Measurements from ENCODE around the gene SEPTIN2. TPM values are rescaled to one million over a fixed set of nuclear protein-coding genes. Genes with fewer than 3 reads are reported as not detected.
"Not testable (repeated sequence)": the region's sequence is repeated elsewhere in the genome, so short reads cannot be mapped to it uniquely, and the experiment has no call there.

SEPTIN2 gene
- total RNA-seq, 1 donor: 218 TPM

- Histone ChIP-seq H3K27me3 (ENCODE audit: insufficient read depth, low read length) (no peaks in the 10 kb centered on the region), H3K4me3 (ENCODE audit: low read length) (no peak overlapping the region), H3K9me3 (ENCODE audit: low read depth, low read length) (no peaks in the 10 kb centered on the region), H3K4me1 (ENCODE audit: insufficient read depth, low read length) (peaks cover 6% of the 10 kb centered on the region)
Observed at GRCh38 chr2:241366678-241367077, 51.0 kb downstream of the SEPTIN2 start.

- Histone ChIP-seq H3K4me1 (ENCODE audit: insufficient read depth, low read length) (peaks cover 6% of the 10 kb centered on the region), H3K9me3 (ENCODE audit: low read depth, low read length) (no peaks in the 10 kb centered on the region)
Observed at GRCh38 chr2:241368643-241369042, 52.9 kb downstream of the SEPTIN2 start.

DNA sequence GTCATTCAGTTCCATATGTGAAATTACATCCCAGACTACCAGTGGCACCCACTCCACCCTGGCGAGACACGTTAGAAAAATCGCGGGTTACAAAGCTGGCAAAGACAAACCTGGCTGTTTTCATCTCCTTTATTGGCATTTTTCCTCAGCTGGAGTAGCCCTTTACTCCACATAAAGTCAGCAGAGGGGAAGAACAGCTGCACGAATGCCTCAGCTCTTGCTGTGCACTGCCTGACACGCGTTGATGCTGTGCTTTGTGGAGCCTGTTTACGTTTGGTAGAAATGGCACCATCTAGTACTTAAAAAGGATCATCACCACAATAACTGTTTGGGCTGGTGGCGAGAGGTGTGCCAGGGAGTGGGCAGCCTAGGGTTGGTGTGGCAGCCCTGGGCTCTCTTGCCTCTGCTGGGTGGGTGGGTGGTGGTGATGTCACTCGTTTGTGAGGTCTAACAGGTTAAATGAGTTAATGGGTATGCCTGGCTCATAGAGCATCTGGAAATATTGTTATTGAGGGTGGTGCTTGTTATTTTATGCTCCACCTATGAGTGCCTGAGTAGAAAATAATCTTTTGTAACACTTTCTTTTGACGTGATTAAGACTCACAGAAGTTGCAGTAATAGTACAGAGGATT lies 56.8 kb downstream of the SEPTIN2 start:
- H3K4me1 ChIP-seq (ENCODE audit: insufficient read depth, low read length): peaks cover 12% of the 10 kb centered on the region
- H3K9me3 ChIP-seq (ENCODE audit: low read depth, low read length): no peaks in the 10 kb centered on the region
- H3K4me3 ChIP-seq (ENCODE audit: low read length): no peak overlapping the region
- H3K27me3 ChIP-seq (ENCODE audit: insufficient read depth, low read length): no peaks in the 10 kb centered on the region

More at GRCh38 chr2:241368643-241369042, 52.9 kb downstream of the SEPTIN2 start:
- no peaks in the 10 kb centered on the region for H3K27me3 ChIP-seq (ENCODE audit: insufficient read depth, low read length)
- no peak overlapping the region for H3K4me3 ChIP-seq (ENCODE audit: low read length)

- Histone ChIP-seq H3K4me1 (ENCODE audit: insufficient read depth, low read length) (peaks cover 12% of the 10 kb centered on the region), H3K9me3 (ENCODE audit: low read depth, low read length) (no peaks in the 10 kb centered on the region), H3K4me3 (ENCODE audit: low read length) (no peak overlapping the region), H3K27me3 (ENCODE audit: insufficient read depth, low read length) (no peaks in the 10 kb centered on the region)
Observed at GRCh38 chr2:241373446-241373845, 57.7 kb downstream of the SEPTIN2 start.

- not testable (repeated sequence) for H3K27me3 ChIP-seq (ENCODE audit: insufficient read depth, low read length); H3K4me3 ChIP-seq (ENCODE audit: low read length); H3K9me3 ChIP-seq (ENCODE audit: low read depth, low read length)
- H3K4me1 ChIP-seq (ENCODE audit: insufficient read depth, low read length): peaks cover 12% of the 10 kb centered on the region
Observed at GRCh38 chr2:241373906-241374305, 58.2 kb downstream of the SEPTIN2 start.

DNA sequence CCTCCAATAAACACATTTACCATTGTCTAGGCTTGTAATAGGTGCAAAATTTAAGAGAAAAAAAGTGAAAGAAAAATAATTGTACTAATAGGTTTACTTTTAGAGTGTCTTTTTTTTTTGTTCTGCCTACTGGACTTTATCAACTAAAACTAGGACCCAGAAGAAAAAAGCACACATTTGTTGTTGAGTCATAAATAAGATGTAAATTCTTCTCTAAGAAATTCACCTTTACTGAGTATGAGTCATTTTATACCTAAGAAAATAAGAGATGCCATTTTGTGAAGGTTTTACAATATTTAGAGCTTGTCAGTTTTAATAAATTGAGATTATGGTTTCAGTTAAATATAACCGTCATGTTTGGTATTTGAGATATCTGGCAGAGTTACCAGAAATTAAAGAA lies 59.6 kb downstream of the SEPTIN2 start:
- Histone ChIP-seq H3K4me3 (ENCODE audit: low read length) (no peak overlapping the region), H3K9me3 (ENCODE audit: low read depth, low read length) (no peaks in the 10 kb centered on the region), H3K27me3 (ENCODE audit: insufficient read depth, low read length) (no peaks in the 10 kb centered on the region)

GRCh38 chr2:241376808-241377207 lies 61.1 kb downstream of the SEPTIN2 start:
- H3K4me3 ChIP-seq (ENCODE audit: low read length): no peak overlapping the region
- H3K27me3 ChIP-seq (ENCODE audit: insufficient read depth, low read length): no peaks in the 10 kb centered on the region
- peaks cover 12% of the 10 kb centered on the region for H3K4me1 ChIP-seq (ENCODE audit: insufficient read depth, low read length)
- no peaks in the 10 kb centered on the region for H3K9me3 ChIP-seq (ENCODE audit: low read depth, low read length)

More for the DNA sequence above, 59.6 kb downstream of the SEPTIN2 start:
- peaks cover 12% of the 10 kb centered on the region for H3K4me1 ChIP-seq (ENCODE audit: insufficient read depth, low read length)

DNA sequence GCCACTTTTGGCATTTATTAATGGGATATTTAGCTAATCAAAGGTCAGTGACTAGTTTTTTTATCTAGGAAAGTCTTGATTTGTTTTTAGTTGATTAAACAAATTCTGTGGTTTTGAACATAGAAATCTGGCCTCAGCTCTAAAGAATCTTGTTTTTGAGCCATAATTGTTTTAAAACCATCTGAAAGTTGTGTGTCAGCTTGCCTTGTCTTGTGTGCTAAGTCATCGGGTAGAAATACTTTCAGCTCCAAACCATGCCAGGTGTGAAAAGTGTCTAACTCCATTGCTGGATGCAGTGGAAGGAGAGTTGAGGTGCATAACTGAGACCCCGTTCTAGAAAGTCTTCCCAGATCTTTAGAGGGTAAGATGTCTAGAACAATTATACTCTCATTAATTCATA lies 63.1 kb downstream of the SEPTIN2 start:
- Histone ChIP-seq H3K27me3 (ENCODE audit: insufficient read depth, low read length) (no peaks in the 10 kb centered on the region), H3K4me3 (ENCODE audit: low read length) (no peak overlapping the region), H3K4me1 (ENCODE audit: insufficient read depth, low read length) (peaks cover 12% of the 10 kb centered on the region), H3K9me3 (ENCODE audit: low read depth, low read length) (no peaks in the 10 kb centered on the region)

DNA sequence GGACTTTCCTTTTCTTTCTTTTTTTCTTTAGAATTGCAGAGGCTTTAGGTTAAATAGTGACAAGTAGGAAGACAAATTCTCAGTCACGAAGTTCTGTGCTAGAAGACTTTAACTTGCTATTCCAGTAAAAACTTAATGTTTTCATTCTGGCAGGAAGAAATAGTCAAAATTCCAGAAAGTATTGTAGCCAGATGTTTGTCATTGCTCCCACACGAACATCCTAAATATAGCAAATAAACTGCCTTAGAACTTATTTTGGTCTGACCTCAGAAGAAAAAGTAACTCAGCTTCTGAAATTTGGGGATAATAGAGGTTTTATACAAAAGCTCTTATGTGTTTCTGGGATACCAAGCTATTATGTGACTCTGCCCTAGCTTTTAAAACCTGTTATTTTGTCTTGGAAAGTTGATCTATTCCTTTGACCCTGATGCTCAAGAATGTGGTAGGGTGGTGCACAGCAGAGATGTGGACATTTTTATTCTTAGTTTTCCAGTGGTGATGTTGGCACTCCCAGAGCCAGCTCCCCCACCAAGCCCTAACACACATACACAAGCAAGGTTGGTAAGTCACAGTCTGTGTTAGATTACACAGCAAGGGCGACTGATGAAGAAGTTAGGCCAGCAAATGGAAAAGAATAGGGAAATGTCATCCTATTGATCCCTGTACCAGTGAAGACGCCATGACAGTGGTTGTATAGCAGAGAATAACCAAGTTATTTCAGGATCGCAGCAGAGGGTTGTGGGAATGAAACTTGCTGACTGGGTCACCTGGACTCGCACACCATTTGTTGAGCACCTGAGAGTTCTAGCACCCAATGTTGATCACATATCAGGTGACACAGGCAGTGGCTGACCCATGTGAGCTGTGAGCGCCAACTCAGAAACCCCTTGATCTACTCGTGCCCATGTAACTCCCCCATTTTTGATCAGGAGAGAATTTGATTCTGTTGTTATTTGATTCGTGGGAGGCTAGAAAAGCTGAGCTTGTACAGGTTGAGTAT lies 64.1 kb downstream of the SEPTIN2 start:
- H3K4me3 ChIP-seq (ENCODE audit: low read length): no peak overlapping the region
- no peaks in the 10 kb centered on the region for H3K27me3 ChIP-seq (ENCODE audit: insufficient read depth, low read length)
- H3K9me3 ChIP-seq (ENCODE audit: low read depth, low read length): no peaks in the 10 kb centered on the region
- peaks cover 3% of the 10 kb centered on the region for H3K4me1 ChIP-seq (ENCODE audit: insufficient read depth, low read length)

- H3K4me1 ChIP-seq (ENCODE audit: insufficient read depth, low read length): no peaks in the 10 kb centered on the region
Observed at GRCh38 chr2:241381872-241382271, 66.1 kb downstream of the SEPTIN2 start.

DNA sequence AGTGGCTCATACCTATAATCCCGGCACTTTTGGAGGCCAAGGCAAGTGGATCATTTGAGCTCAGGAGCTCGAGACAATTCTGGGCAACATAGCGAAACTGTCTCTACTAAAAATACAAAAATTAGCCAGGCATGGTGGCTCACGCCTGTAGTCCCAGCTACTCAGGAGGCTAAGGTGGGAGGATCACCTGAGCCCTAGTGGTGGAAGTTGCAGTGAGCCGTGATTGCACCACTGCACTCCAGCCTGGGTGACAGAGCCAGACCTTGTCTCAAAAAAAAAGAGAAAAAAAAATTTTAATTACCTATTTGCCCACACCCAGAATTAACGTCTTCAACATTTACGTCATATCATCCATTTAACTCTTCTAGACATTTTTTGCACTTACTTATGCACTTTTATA lies 69.7 kb downstream of the SEPTIN2 start:
- not testable (repeated sequence) for H3K4me1 ChIP-seq (ENCODE audit: insufficient read depth, low read length); H3K4me3 ChIP-seq (ENCODE audit: low read length); H3K27me3 ChIP-seq (ENCODE audit: insufficient read depth, low read length); H3K9me3 ChIP-seq (ENCODE audit: low read depth, low read length)

More at GRCh38 chr2:241381872-241382271, 66.1 kb downstream of the SEPTIN2 start:
- Histone ChIP-seq H3K27me3 (ENCODE audit: insufficient read depth, low read length) (no peaks in the 10 kb centered on the region), H3K4me3 (ENCODE audit: low read length) (no peak overlapping the region), H3K9me3 (ENCODE audit: low read depth, low read length) (no peaks in the 10 kb centered on the region)

DNA sequence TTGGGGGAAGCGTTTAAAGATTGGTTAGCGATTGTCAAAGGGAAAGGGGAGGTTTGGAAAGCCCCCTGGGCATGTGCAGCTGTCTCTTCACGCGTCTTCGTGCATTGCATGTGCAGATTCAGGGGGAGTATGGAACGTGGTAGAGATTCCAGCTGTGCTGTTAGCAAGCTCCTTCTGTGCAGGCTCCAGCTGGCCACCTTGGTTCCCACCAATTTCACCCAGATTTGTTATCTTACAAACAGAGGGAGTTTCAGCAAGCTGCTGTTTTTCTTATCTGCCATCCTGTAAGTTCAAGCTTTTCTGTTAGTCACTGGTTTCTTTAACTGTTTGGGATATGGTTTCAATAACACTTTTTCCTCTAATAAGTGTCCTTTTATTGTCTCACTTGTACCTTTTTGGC lies 70.8 kb downstream of the SEPTIN2 start:
- H3K4me1 ChIP-seq (ENCODE audit: insufficient read depth, low read length): no peaks in the 10 kb centered on the region
- no peaks in the 10 kb centered on the region for H3K27me3 ChIP-seq (ENCODE audit: insufficient read depth, low read length)
- no peak overlapping the region for H3K4me3 ChIP-seq (ENCODE audit: low read length)
- H3K9me3 ChIP-seq (ENCODE audit: low read depth, low read length): no peaks in the 10 kb centered on the region

DNA sequence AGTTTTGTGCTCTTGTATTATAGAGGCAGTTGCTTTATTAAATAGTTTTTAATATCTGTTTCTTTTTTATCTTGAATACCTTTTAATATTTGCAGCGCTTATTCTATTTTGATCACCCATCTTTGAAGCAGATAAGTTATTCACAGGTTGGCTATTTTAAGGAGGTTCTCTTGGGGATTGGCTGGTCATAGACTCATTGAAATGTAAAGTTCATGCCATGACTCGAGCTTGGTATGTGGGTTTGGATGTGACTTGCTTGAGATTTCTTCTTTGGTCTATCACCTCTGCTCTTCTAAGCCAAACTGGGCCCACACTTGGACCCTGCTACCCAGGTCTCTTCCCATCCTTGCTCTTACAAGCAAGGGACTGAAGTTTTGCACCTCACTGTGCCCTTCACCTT lies 74.0 kb downstream of the SEPTIN2 start:
- Histone ChIP-seq H3K4me3 (ENCODE audit: low read length) (no peak overlapping the region), H3K27me3 (ENCODE audit: insufficient read depth, low read length) (no peaks in the 10 kb centered on the region), H3K4me1 (ENCODE audit: insufficient read depth, low read length) (no peaks in the 10 kb centered on the region), H3K9me3 (ENCODE audit: low read depth, low read length) (no peaks in the 10 kb centered on the region)

GRCh38 chr2:241390301-241391206 lies 74.8 kb downstream of the SEPTIN2 start:
- no peaks in the 10 kb centered on the region for H3K9me3 ChIP-seq (ENCODE audit: low read depth, low read length)
- H3K4me1 ChIP-seq (ENCODE audit: insufficient read depth, low read length): no peaks in the 10 kb centered on the region
- no peaks in the 10 kb centered on the region for H3K27me3 ChIP-seq (ENCODE audit: insufficient read depth, low read length)
- no peak overlapping the region for H3K4me3 ChIP-seq (ENCODE audit: low read length)

Measured in mononuclear cell (primary cell).